Measurements from ENCODE around the gene MTFMT. TPM values are rescaled to one million over a fixed set of nuclear protein-coding genes. Genes with fewer than 3 reads are reported as not detected.

The MTFMT gene
- total and polyA plus RNA-seq, 8 donors: 1.9 to 6.6 (median 3.9) TPM

DNA sequence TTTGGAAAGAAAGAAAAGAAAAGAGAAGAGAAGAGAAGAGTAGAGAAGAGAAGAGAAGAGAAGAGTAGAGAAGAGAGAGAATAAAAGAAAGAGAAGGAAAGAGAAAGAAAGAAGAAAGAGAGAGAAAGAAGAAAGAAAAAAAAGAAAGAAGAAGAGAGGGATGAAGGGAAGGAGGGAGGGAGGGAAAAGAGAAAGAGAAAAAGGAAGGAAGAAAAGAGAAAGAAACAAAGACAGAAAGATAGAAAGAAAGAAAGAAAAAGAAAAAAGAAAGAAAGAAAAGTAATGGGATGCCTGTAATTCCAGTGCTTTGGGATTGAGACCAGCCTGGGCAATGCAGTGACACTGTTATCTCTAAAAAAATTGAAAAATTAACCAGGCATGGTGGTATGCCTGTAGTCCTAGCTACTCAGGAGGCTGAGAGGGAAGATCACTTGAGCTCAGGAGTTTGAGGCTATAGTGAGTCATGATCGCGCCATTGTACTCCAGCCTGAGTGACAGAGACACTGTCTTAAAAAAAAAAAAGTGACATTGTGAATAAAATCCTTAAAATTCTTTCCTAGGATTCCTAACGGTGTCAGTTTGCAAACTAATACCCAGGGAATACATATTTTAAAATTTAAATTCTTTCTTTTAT lies 36.7 kb upstream of the MTFMT start:
- 72 to 76% methylated on average over 3 of the region's 3 CpGs for WGBS, 2 donors
- Histone ChIP-seq H3K36me3 (no peaks in the 10 kb centered on the region), H3K4me1 (no peaks in the 10 kb centered on the region), H3K9me3 (no peaks in the 10 kb centered on the region), H3K27ac (no peak overlapping the region), H3K4me3 (no peak overlapping the region), H3K27me3 (peaks cover 0 to 5% (median 0%) of the 10 kb centered on the region in 4 donors)
- ATAC-seq (no peak), FAIRE-seq (no peak), DNase-seq (no peak)
- intact Hi-C loops (cut with DNase I): no loop called here
- TF ChIP-seq CTCF (IDR thresholded peaks at IDR 0.05): no peak

DNA sequence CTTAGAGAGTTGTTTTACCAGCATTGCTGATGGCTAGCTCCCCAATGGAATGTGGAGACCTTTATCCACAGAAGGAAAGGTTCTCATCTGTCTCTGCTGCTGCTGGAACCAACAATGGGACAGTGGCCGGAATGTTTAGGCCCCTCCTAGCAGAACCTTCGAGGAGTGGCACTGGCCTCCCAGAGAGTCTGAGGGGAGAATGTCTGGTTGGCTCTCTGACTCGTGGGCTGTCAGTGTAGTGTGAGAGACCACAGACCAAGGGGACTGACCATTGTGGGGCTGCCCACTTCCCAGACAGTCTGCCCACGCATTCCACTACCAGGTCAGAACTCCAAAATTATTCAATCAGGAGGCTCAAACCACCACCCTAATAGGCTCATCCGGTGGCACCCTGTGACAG lies 33.3 kb upstream of the MTFMT start:
- H3K27ac ChIP-seq: no peak overlapping the region
- intact Hi-C loops (cut with DNase I): no loop called here
- no peak for FAIRE-seq
- no peaks in the 10 kb centered on the region for H3K9me3 ChIP-seq
- TF ChIP-seq CTCF (IDR thresholded peaks at IDR 0.05): no peak
- no peak overlapping the region for H3K4me3 ChIP-seq
- peaks cover 0 to 5% (median 0%) of the 10 kb centered on the region in 4 donors for H3K27me3 ChIP-seq
- no peak for ATAC-seq
- H3K36me3 ChIP-seq: no peaks in the 10 kb centered on the region
- WGBS, 2 donors: 73% methylated on average over 5 of the region's 5 CpGs
- H3K4me1 ChIP-seq: no peaks in the 10 kb centered on the region
- no peak for DNase-seq

DNA sequence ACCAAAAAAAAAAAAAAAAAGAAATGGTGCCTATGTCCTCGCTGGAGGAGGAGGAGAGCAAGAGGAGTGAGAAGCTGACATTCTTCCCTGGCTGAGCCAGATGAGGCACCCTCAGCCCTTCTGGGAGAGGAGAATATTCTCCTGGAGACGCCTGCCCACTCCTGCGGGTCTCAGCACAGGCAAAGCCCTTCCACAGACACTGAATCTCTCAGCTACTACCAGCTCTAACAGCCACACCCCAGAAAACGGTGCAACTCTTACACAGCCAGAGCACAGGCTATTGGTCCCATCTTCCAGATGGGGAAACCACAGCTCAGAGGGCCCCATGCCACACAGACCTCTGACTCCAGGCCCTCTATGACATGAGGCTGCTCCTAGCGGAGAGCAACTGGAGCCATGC lies 32.6 kb upstream of the MTFMT start:
- Histone ChIP-seq H3K27me3 (no peaks in the 10 kb centered on the region), H3K9me3 (no peaks in the 10 kb centered on the region), H3K4me3 (no peak overlapping the region), H3K27ac (no peak overlapping the region), H3K36me3 (no peaks in the 10 kb centered on the region), H3K4me1 (no peaks in the 10 kb centered on the region)
- no peak for DNase-seq
- intact Hi-C loops (cut with DNase I): no loop called here
- FAIRE-seq: no peak
- TF ChIP-seq CTCF (IDR thresholded peaks at IDR 0.05): no peak
- 77 to 89% methylated on average over 4 to 5 of the region's 5 CpGs for WGBS, 2 donors
- ATAC-seq: no peak

GRCh38 chr15:65060641-65061397 lies 31.4 kb upstream of the MTFMT start:
- Histone ChIP-seq H3K4me1 (no peaks in the 10 kb centered on the region), H3K27me3 (no peaks in the 10 kb centered on the region), H3K36me3 (no peaks in the 10 kb centered on the region), H3K4me3 (no peak overlapping the region), H3K9me3 (no peaks in the 10 kb centered on the region), H3K27ac (no peak overlapping the region)
- ATAC-seq: no peak
- FAIRE-seq: no peak
- WGBS, 2 donors: 80 to 85% methylated on average over 6 of the region's 6 CpGs
- no peak for DNase-seq
- intact Hi-C loops (cut with DNase I): no loop called here
- TF ChIP-seq CTCF (IDR thresholded peaks at IDR 0.05): no peak
